Glomerular endothelial cell (primary cell): Measurements from ENCODE around the gene ANGPTL8. TPM values are rescaled to one million over a fixed set of nuclear protein-coding genes. Genes with fewer than 3 reads are reported as not detected.

ENCODE experiments used
- DNase-seq: peaks from one replicate; pipeline ENCODE4 v3.0.0-alpha.2; 2011; ENCODE audit warnings: low read depth, low spot score; ENCODE audit errors: extremely low read depth
- total RNA-seq: library from RNA; depleted of rRNA; stranded (reverse); fragments of >200 nt; gene quantifications from 2 replicates; pipeline ENCODE4 v1.2.3, GENCODE V29; 2015

The ANGPTL8 gene
- total RNA-seq, 1 donor from 2014 or later, result not detected

- DNase-seq, result no peak
These were observed 36.0 kb upstream of the ANGPTL8 start for GRCh38 chr19:11203194-11204075.

- DNase-seq, result no peak
These were observed 35.3 kb upstream of the ANGPTL8 start for GRCh38 chr19:11204076-11204602.

- DNase-seq, result no peak
These were observed 34.5 kb upstream of the ANGPTL8 start for GRCh38 chr19:11204943-11205349.

GRCh38 chr19:11205939-11206570 lies 33.4 kb upstream of the ANGPTL8 start:
- DNase-seq, result no peak

GRCh38 chr19:11208561-11209471 lies 30.6 kb upstream of the ANGPTL8 start:
- DNase-seq, result no peak

- DNase-seq, result no peak
These were observed 29.4 kb upstream of the ANGPTL8 start for GRCh38 chr19:11209839-11210655.

- no peak for DNase-seq
These were observed 28.8 kb upstream of the ANGPTL8 start for GRCh38 chr19:11210656-11210928.

GRCh38 chr19:11214387-11214786 lies 25.0 kb upstream of the ANGPTL8 start:
- DNase-seq, result no peak

GRCh38 chr19:11221082-11221598 lies 18.3 kb upstream of the ANGPTL8 start:
- DNase-seq, result no peak

- no peak for DNase-seq
These were observed 16.2 kb upstream of the ANGPTL8 start for GRCh38 chr19:11223200-11223599.

- no peak for DNase-seq
These were observed 15.0 kb upstream of the ANGPTL8 start for GRCh38 chr19:11224429-11224828.

- DNase-seq, result no peak
These were observed 14.2 kb upstream of the ANGPTL8 start for GRCh38 chr19:11225172-11225571.

GRCh38 chr19:11225815-11226214 lies 13.6 kb upstream of the ANGPTL8 start:
- DNase-seq, result no peak

GRCh38 chr19:11226716-11227166 lies 12.7 kb upstream of the ANGPTL8 start:
- DNase-seq, result no peak

GRCh38 chr19:11227195-11227886 lies 12.1 kb upstream of the ANGPTL8 start:
- DNase-seq, result no peak

- DNase-seq, result no peak
These were observed 8.6 kb upstream of the ANGPTL8 start for GRCh38 chr19:11230621-11231386.

GRCh38 chr19:11232555-11232954 lies 6.9 kb upstream of the ANGPTL8 start:
- no peak for DNase-seq

- DNase-seq, result no peak
These were observed 6.3 kb upstream of the ANGPTL8 start for GRCh38 chr19:11233073-11233472.
